Neural crest cell (in vitro differentiated cells): ENCODE data around the gene ZMIZ1. TPM values are rescaled to one million over a fixed set of nuclear protein-coding genes. Genes with fewer than 3 reads are reported as not detected.
"Not testable (repeated sequence)": the region's sequence is repeated elsewhere in the genome, so short reads cannot be mapped to it uniquely, and the experiment has no call there.

Experiments used
- DNase-seq: peaks from one replicate; pipeline ENCODE4 v3.0.0; 2021; ENCODE audit warnings: low read depth, mixed read lengths, low spot score
- H3K27ac Mint-ChIP-seq: one replicate; pipeline ENCODE4 v1.8.0; 2021; ENCODE audit warnings: mild to moderate bottlenecking, mixed read lengths; ENCODE audit not compliant: unreplicated experiment
- H3K27me3 Mint-ChIP-seq: 2 replicates; pipeline ENCODE4 v1.8.0; 2021; ENCODE audit warnings: low read depth, mild to moderate bottlenecking, mixed read lengths
- H3K36me3 Mint-ChIP-seq: 2 replicates; pipeline ENCODE4 v1.8.0; 2021; ENCODE audit warnings: low read depth, mild to moderate bottlenecking, mixed read lengths
- H3K4me1 Mint-ChIP-seq: 2 replicates; pipeline ENCODE4 v1.8.0; 2021; ENCODE audit warnings: mixed read lengths
- H3K4me3 Mint-ChIP-seq: one replicate; pipeline ENCODE4 v1.8.0; 2021; ENCODE audit warnings: mild to moderate bottlenecking, mixed read lengths
- H3K9me3 Mint-ChIP-seq: 2 replicates; pipeline ENCODE4 v1.8.0; 2021; ENCODE audit warnings: mixed read lengths
- total RNA-seq: library from RNA; stranded (reverse); gene quantifications from 2 replicates; pipeline ENCODE4 v1.2.1, GENCODE V29; 2021
- TF ChIP-seq, protein P1 (sequence below): fragments of 200-600 bp; sonication (generic); conservative IDR thresholded peaks from 2 replicates; pipeline ENCODE4 v1.5.0; 2021; ENCODE audit warnings: antibody characterized with exemption, mild to moderate bottlenecking

ZMIZ1 gene
- total RNA-seq, 1 donor from 2014 or later, result 92.0 TPM

DNA sequence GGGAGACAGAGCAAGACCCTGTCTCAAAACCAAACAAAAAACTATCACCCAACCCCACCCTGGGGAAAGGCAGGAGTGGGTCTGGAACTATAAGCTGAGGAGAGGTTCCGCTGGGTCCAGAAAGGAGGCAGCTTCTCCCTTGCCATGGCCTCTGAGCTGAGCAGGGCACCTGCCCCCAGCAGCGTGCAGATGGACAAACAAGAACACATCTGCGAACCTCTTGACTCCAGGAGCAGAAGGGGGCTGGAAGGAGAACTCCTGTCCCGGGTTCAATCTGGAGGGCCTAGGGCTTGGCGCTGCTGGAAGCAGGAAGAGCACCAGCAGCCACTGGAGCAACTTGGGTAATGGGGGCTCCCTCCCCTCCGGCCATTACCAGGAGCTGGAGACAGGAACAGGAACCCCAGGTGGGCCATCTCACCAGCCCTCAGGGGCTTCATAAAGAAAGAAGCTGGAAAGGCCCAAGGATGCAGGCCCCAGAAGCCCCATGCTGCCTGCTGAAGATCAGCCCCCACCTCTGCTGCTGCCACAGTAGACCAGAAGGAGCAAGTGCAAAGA lies 259.5 kb downstream of the ZMIZ1 start:
- Mint-ChIP-seq H3K4me3 (no peak overlapping the region), H3K9me3 (peaks cover 3% of the 10 kb centered on the region), H3K4me1 (peaks cover 3% of the 10 kb centered on the region), H3K27ac (no peak overlapping the region), H3K27me3 (no peaks in the 10 kb centered on the region), H3K36me3 (no peaks in the 10 kb centered on the region)
- TF ChIP-seq, protein P1, sequence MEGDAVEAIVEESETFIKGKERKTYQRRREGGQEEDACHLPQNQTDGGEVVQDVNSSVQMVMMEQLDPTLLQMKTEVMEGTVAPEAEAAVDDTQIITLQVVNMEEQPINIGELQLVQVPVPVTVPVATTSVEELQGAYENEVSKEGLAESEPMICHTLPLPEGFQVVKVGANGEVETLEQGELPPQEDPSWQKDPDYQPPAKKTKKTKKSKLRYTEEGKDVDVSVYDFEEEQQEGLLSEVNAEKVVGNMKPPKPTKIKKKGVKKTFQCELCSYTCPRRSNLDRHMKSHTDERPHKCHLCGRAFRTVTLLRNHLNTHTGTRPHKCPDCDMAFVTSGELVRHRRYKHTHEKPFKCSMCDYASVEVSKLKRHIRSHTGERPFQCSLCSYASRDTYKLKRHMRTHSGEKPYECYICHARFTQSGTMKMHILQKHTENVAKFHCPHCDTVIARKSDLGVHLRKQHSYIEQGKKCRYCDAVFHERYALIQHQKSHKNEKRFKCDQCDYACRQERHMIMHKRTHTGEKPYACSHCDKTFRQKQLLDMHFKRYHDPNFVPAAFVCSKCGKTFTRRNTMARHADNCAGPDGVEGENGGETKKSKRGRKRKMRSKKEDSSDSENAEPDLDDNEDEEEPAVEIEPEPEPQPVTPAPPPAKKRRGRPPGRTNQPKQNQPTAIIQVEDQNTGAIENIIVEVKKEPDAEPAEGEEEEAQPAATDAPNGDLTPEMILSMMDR, result no peak
- no peak for DNase-seq

DNA sequence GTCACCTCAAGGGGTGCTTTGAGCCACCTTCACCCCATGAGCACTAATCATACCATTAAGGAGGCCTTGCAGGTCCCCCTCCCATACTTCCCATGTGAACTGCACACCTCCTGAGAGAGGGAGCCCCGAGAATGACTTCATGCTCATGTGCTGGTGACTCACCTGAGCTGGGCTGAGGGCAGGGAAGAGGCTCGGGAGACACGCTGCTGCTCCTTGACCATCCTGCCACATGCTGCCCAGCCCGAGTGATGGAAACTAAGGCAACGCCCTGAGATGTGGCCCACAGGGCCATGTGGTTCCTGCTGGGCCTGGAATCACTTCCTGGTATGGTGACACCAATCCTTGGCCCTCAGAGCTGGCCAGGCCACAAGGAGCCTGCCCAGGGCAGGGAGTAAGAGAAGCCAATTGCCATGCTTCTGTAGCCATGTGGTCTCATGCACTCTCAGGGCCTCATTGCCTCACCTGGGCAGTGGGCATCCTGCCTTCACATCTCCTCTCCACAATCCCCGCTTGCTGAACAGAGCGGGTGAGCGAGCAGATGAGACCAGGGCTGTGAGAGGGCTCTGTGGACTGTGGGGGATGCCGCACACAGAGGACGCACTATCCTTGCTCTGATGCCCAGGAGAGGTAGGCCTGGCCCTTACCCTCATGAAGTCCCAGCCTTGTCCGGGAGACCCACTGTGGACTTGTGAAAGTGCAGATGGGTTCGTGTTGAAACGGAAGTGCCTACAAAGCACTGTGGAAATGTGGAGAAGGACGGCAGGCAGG lies 260.2 kb downstream of the ZMIZ1 start:
- Mint-ChIP-seq H3K9me3 (peaks cover 3% of the 10 kb centered on the region), H3K36me3 (no peaks in the 10 kb centered on the region), H3K4me1 (no peaks in the 10 kb centered on the region), H3K27me3 (no peaks in the 10 kb centered on the region), H3K27ac (no peak overlapping the region), H3K4me3 (no peak overlapping the region)
- DNase-seq, result no peak
- TF ChIP-seq, protein P1, result no peak

DNA sequence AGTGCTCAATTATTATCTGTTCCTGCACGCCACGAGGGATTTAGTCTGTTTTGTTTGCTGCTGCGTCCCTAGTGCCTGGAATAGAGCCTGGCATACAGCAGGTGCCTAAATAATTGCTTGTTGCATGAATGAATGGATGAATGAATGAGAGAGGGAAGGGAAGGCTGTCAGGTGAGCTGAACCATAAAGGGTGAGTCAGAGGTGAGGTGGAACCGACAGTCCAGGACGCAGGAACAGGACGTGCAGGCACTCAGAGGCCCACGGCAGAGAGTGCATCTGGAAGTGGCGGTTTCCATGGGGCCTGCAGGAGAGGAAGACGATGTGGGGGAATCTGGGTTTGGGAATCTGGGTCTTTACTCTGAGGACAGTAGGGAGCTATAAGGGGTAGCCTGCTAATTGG lies 260.8 kb downstream of the ZMIZ1 start:
- Mint-ChIP-seq H3K36me3 (no peaks in the 10 kb centered on the region), H3K4me1 (no peaks in the 10 kb centered on the region), H3K4me3 (no peak overlapping the region), H3K9me3 (peaks cover 3% of the 10 kb centered on the region), H3K27ac (no peak overlapping the region), H3K27me3 (no peaks in the 10 kb centered on the region)
- TF ChIP-seq, protein P1, result no peak
- DNase-seq, result no peak

DNA sequence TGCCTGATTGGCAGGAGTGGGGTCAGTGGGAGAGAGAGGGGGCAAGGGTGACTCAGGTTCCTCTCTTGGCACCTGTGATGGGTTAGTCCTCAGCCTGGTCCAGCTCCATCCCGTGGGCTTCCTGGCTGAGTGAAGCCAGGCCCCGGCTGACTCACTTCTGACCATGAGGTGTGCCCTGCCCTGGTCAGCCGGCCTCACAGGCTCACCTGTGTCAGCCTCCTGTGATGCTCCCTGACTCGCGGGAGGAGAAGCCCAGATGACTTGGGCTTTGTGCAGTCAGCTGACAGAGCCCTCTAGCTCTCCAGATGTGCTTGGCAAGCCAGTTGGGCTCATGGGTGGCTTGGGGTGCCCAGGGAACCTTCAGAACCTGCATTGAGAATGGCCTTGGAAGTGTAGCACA lies 262.5 kb downstream of the ZMIZ1 start:
- H3K36me3 Mint-ChIP-seq, result no peaks in the 10 kb centered on the region
- DNase-seq, result no peak
- no peaks in the 10 kb centered on the region for H3K27me3 Mint-ChIP-seq
- TF ChIP-seq, protein P1, result no peak
- peaks cover 3% of the 10 kb centered on the region for H3K9me3 Mint-ChIP-seq
- peaks cover 5% of the 10 kb centered on the region for H3K4me1 Mint-ChIP-seq
- H3K27ac Mint-ChIP-seq, result no peak overlapping the region
- H3K4me3 Mint-ChIP-seq, result no peak overlapping the region

DNA sequence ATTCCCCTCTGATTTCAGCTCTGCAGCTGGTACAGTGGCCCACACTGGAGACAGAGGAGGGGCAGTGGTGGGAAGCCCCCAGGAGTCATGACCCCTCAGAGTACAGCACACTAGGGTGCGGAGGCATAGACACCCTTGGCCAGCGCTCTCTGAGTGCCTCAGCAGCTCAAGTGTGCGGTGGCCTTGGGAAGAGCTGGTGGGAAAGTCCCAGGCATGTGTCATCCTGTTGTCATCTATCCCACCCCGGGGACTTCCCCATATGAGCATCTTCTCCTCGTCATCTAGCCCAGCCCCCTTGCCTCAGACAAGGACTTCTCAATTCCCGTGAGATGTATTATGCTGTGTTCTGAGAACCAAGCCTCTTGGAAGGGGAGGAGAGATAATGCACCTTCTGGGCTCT lies 262.9 kb downstream of the ZMIZ1 start:
- H3K4me3 Mint-ChIP-seq, result no peak overlapping the region

DNA sequence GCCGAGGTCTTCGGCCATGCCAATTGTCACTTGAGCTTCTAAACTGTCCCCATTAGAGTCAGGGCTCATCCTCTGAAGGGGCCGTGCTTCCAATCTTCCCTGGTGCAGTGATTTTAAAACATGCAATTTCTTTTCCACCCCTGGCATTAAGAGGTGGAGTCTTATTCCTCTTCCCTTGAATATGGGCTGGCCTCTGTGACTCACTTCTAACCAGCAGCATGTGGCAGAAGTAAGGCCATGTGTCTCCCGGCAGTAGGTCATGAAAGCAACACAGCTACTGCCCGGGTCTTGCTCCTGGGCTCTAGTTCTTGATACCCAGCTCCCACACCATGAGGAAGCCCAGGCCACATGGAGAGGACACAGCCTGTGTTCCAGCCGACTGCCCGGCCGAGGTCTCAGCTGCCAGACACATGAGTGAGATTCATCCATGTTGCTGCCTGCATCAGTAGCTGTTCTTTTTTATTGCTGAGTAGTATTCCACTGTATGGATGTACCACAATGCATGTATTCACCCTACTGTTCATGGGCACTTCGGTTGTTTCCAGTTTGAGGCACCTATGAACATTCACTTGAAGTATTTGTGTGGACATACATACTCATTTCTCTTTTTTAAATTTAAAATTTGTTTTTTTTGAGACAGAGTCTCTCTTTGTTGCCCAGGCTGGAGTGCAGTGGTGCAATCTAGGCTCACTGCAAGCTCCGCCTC lies 264.0 kb downstream of the ZMIZ1 start:
- not testable (repeated sequence) for H3K27me3 Mint-ChIP-seq, H3K27ac Mint-ChIP-seq, H3K36me3 Mint-ChIP-seq, H3K4me3 Mint-ChIP-seq, DNase-seq, H3K9me3 Mint-ChIP-seq
- peaks cover 12% of the 10 kb centered on the region for H3K4me1 Mint-ChIP-seq

More for the DNA sequence above, 262.9 kb downstream of the ZMIZ1 start:
- no peaks in the 10 kb centered on the region for H3K36me3 Mint-ChIP-seq
- TF ChIP-seq, protein P1, result no peak
- peaks cover 8% of the 10 kb centered on the region for H3K4me1 Mint-ChIP-seq
- H3K9me3 Mint-ChIP-seq, result peaks cover 3% of the 10 kb centered on the region
- no peaks in the 10 kb centered on the region for H3K27me3 Mint-ChIP-seq
- no peak overlapping the region for H3K27ac Mint-ChIP-seq
- DNase-seq, result no peak
